HG03354 (cell line): ENCODE data around the gene LRRC36.

Experiments
- ATAC-seq: cut with Tn5 transposase; IDR thresholded peaks from one replicate; pipeline ENCODE4 v1.9.1; 2021; ENCODE audit warnings: mild to moderate bottlenecking; ENCODE audit not compliant: unreplicated experiment, poor library complexity, severe bottlenecking

Gene LRRC36

DNA sequence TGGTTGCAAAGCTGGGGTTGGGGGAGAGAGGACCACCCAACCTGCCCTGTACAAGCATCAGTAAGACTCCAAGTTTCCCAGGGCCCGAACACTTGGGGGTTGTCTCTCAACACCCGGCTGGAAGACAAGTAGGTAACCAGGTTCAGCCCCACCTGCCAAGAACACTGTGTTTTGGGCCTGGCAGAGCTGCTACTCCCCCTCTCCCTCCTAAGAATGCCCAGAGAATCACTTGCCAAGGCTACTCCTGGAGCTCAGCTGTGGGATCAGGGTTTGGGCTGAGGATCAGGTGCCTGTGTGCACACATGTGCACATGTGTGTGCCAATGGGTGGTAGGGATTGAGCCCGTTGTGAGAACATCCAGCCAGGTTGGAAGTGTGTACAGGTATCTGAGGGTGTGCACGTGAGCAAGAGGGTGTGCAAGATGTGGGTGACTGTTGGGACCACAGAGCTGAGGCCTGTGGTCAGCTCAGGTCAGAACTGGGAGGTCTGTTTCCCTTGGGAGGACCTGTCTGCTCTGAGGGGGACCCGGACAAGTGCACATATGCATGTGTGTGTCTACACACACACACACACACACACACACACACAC lies 106.6 kb downstream of the LRRC36 start:
- no peak for ATAC-seq
